Thyroid gland (tissue), 4 donors: ENCODE measurements around the gene PCA3. TPM values are rescaled to one million over a fixed set of nuclear protein-coding genes. Genes with fewer than 3 reads are reported as not detected.
A peak's percentile ranks its signal among the peaks of the same experiment; 100 is the strongest.

Experiments
- DNase-seq, 2 donors: peaks; one replicate each; pipeline ENCODE4 v3.0.0-alpha.2; 2019
- H3K27ac ChIP-seq, 3 donors: fragments of 200-600 bp; sonication (generic); 1 replicate in 2 of 3; 2 replicates in 1 of 3; pipeline ENCODE4 v1.5.1; 2016 to 2019; ENCODE audit warnings: mild to moderate bottlenecking in 1 of 3, moderate library complexity in 1 of 3
- H3K27me3 ChIP-seq: fragments of 200-600 bp; sonication (generic); one replicate; pipeline ENCODE4 v1.5.1; 2019
- H3K36me3 ChIP-seq, 2 donors: fragments of 200-600 bp; sonication (generic); one replicate each; pipeline ENCODE4 v1.5.1; 2016 to 2019
- H3K4me1 ChIP-seq, 2 donors: fragments of 200-600 bp; sonication (generic); one replicate each; pipeline ENCODE4 v1.5.1; 2017 to 2019
- H3K4me3 ChIP-seq, 3 donors: fragments of 200-600 bp; sonication (generic); replicated peaks in 1 of 3; 1 replicate in 2 of 3; 2 replicates in 1 of 3; pipeline ENCODE4 v1.5.1; 2016; ENCODE audit warnings: mild to moderate bottlenecking in 1 of 3
- H3K9me3 ChIP-seq: fragments of 200-600 bp; sonication (generic); one replicate; pipeline ENCODE4 v1.5.1; 2017
- POLR2A ChIP-seq, 2 donors: fragments of 450-650 bp; IDR thresholded peaks; one replicate each; pipeline ENCODE4 v1.6.1; 2017; ENCODE audit warnings: antibody characterized with exemption in 2 of 2, mild to moderate bottlenecking in 2 of 2, moderate library complexity in 1 of 2
- WGBS, 2 donors: methylation state at CpG; one replicate each; pipeline ENCODE4 v1.1.5; 2017; 5-methylcytosine and 5-hydroxymethylcytosine counted together
- intact Hi-C: fragments of 100-400 bp; cut with DNase I; formaldehyde crosslinking; loops from one replicate; pipeline ENCODE4 v1.15.1; 2023
- total RNA-seq, 4 donors: library from RNA; depleted of rRNA; stranded (reverse); fragments of >200 nt; gene quantifications; one replicate each; pipeline ENCODE4 v1.2.3, GENCODE V29; 2016
- TF ChIP-seq, protein P1 (sequence below), 6 experiments: fragments of 200-600 bp in 3 of 6; fragments of 450-650 bp in 3 of 6; sonication (generic) in 3 of 6; IDR thresholded peaks; one replicate each; pipeline ENCODE4 v1.5.1; 2016 to 2019; ENCODE audit warnings: antibody characterized with exemption in 6 of 6, mild to moderate bottlenecking in 2 of 6, inconsistent platforms in 1 of 6, moderate library complexity in 1 of 6

PCA3 gene
- total RNA-seq, 4 donors from 2014 or later, result not detected

DNA sequence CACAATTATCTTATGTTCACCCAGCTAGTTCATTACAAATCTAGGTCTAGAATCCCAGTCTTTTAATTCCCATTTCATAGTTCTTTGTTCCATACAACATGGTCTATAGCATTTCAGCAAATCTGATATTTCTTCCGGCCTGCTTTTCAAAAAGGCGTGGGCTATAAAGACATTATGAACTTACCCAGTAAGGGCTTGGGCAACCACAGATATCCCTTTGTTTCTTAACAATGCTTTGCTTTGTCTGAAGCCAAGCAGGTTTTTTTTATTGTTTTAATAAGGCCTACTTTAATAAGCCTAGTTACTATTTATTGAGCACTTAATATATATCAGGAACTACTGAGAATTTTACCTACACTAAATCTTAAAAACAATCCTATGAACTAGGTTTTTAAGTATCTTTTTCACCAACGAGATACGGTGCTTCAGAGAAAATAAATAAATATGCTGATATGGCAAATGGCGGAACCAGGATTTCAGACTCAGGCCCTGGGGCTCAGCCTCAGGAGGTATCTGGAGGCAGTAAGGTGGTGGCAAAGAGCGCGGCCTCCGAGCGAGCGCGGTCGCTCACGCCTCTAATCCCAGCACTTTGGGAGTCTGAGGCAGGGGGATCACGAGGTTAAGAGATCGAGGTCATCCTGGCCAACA, 29.7 kb downstream of the PCA3 start:
- H3K27me3 ChIP-seq, result no peaks in the 10 kb centered on the region
- no peaks in the 10 kb centered on the region for H3K9me3 ChIP-seq
- DNase-seq, result no peak
- no peak overlapping the region for H3K27ac ChIP-seq
- intact Hi-C loops, result no loop called here
- peaks cover 0 to 5% of the 10 kb centered on the region in 2 donors for H3K4me1 ChIP-seq
- 93 to 97% methylated on average over 15 of the region's 15 CpGs for WGBS, 2 donors
- TF ChIP-seq, protein P1, sequence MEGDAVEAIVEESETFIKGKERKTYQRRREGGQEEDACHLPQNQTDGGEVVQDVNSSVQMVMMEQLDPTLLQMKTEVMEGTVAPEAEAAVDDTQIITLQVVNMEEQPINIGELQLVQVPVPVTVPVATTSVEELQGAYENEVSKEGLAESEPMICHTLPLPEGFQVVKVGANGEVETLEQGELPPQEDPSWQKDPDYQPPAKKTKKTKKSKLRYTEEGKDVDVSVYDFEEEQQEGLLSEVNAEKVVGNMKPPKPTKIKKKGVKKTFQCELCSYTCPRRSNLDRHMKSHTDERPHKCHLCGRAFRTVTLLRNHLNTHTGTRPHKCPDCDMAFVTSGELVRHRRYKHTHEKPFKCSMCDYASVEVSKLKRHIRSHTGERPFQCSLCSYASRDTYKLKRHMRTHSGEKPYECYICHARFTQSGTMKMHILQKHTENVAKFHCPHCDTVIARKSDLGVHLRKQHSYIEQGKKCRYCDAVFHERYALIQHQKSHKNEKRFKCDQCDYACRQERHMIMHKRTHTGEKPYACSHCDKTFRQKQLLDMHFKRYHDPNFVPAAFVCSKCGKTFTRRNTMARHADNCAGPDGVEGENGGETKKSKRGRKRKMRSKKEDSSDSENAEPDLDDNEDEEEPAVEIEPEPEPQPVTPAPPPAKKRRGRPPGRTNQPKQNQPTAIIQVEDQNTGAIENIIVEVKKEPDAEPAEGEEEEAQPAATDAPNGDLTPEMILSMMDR (IDR thresholded peaks at IDR 0.05), result no peak
- TF ChIP-seq POLR2A (IDR thresholded peaks at IDR 0.05), result no peak
- H3K4me3 ChIP-seq, result no peak overlapping the region
- H3K36me3 ChIP-seq, result no peaks in the 10 kb centered on the region

DNA sequence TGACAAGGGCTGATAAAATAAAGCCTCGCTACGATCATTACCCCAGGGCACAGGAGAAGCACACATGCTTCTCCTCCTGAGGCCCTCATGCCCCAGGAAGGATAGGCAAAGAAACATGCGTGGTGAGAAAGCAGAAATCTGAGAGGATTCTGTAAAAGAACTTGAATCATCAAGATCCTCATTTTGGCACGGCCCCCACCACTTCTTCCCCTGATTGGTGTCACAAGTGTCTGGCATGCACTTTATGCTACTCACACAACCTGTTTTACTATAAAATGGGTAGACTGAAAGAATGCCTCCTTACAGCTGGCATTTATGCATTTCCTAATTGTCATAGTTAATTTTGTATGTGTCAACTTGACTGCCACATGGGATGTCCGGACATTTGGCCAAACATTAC, 32.1 kb downstream of the PCA3 start:
- WGBS, 2 donors, result 48 to 61% methylated on average over 5 of the region's 5 CpGs
- no peak for TF ChIP-seq POLR2A (IDR thresholded peaks at IDR 0.05)
- TF ChIP-seq, protein P1 (IDR thresholded peaks at IDR 0.05), result no peak
- H3K36me3 ChIP-seq, result no peaks in the 10 kb centered on the region

DNA sequence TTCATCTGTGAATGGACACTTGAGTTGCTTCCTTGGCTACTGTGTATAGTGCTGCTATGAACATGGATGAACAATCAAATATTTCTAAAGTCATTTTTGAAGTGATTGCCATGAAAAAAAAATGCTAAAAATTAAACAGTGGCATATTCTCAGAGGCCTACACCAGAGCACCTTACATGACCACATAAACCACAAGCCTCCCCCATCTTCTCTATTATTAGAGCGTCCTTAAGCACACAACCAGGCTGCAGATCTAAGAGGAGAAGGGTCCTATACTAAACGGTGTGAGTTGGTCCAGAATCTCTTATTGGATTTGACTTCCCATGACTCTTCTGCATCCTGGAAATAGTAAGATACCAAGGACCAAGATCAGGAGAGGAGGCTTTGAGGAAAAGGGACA, 34.3 kb downstream of the PCA3 start:
- Histone ChIP-seq H3K27ac (no peak overlapping the region), H3K27me3 (no peaks in the 10 kb centered on the region), H3K36me3 (no peaks in the 10 kb centered on the region), H3K4me1 (peaks cover 0 to 5% of the 10 kb centered on the region in 2 donors), H3K9me3 (no peaks in the 10 kb centered on the region), H3K4me3 (no peak overlapping the region)
- intact Hi-C loops, result no loop called here
- TF ChIP-seq, protein P1 (IDR thresholded peaks at IDR 0.05), result no peak
- no peak for TF ChIP-seq POLR2A (IDR thresholded peaks at IDR 0.05)
- DNase-seq, result no peak
- WGBS, 2 donors, result 72 to 81% methylated on average over 2 of the region's 2 CpGs

More for the DNA sequence above, 32.1 kb downstream of the PCA3 start:
- Histone ChIP-seq H3K4me1 (peaks cover 0 to 5% of the 10 kb centered on the region in 2 donors), H3K27me3 (no peaks in the 10 kb centered on the region), H3K27ac (no peak overlapping the region), H3K4me3 (no peak overlapping the region), H3K9me3 (no peaks in the 10 kb centered on the region)
- DNase-seq, result peak; percentile 59 to 76
- intact Hi-C loops, result no loop called here

DNA sequence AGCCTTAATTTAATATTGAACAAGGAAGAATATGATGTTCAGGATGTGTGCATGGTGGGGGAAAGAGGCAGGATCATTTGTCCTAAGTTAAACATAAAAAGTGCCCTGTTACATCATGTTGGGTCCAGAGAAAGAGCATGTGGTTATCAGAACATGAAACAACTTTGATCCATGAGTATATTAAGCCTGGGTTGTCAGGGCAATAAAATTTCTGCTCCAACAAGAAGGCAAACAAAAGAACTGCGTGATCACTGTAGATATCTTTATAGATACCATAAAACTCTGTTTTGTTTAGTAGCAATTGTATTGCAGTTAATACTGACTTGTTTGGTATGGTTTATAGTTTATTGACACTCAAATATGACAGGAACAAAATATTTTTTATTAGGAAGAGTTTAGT, 35.2 kb downstream of the PCA3 start:
- H3K27me3 ChIP-seq, result no peaks in the 10 kb centered on the region
- no peaks in the 10 kb centered on the region for H3K36me3 ChIP-seq
- TF ChIP-seq, protein P1 (IDR thresholded peaks at IDR 0.05), result no peak
- no peak for TF ChIP-seq POLR2A (IDR thresholded peaks at IDR 0.05)
- intact Hi-C loops, result no loop called here
- no peak for DNase-seq
- WGBS, 2 donors, result 88 to 91% methylated on average over 1 of the region's 1 CpG
- H3K9me3 ChIP-seq, result no peaks in the 10 kb centered on the region
- peaks cover 0 to 5% of the 10 kb centered on the region in 2 donors for H3K4me1 ChIP-seq
- no peak overlapping the region for H3K27ac ChIP-seq
- H3K4me3 ChIP-seq, result no peak overlapping the region

DNA sequence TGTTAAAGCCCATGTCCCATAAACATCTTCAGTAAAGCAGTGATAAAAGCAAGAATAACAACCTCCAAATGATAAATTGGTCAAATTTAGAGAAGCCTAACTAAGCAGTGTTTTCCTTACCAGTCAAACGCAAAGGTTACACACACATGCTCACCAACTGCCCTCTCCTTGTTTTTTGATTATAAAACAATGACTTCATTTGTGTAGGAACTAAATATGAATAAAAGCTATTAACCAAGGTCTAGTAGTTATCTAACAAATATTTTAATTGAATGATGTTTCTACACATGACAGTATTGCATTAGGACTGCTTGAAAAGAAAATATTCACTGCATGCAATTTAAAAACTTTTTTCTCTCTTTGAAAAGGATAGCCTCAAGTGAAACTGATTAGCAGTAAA, 36.7 kb downstream of the PCA3 start:
- H3K9me3 ChIP-seq, result no peaks in the 10 kb centered on the region
- peaks cover 0 to 5% of the 10 kb centered on the region in 2 donors for H3K4me1 ChIP-seq
- intact Hi-C loops, result no loop called here
- TF ChIP-seq, protein P1 (IDR thresholded peaks at IDR 0.05), result no peak
- no peak for TF ChIP-seq POLR2A (IDR thresholded peaks at IDR 0.05)
- H3K36me3 ChIP-seq, result no peaks in the 10 kb centered on the region
- no peak overlapping the region for H3K4me3 ChIP-seq
- no peak overlapping the region for H3K27ac ChIP-seq
- WGBS, 2 donors, result 85 to 92% methylated on average over 1 of the region's 1 CpG
- DNase-seq, result no peak
- no peaks in the 10 kb centered on the region for H3K27me3 ChIP-seq
